Hepatocyte (in vitro differentiated cells): Measurements from ENCODE around the gene RCBTB1. TPM values are rescaled to one million over a fixed set of nuclear protein-coding genes. Genes with fewer than 3 reads are reported as not detected.

ENCODE experiments used
- DNase-seq: peaks from one replicate; pipeline ENCODE4 v3.0.0-alpha.2; 2016; ENCODE audit warnings: low spot score
- H2AFZ ChIP-seq: fragments of 200-600 bp; sonication (generic); 2 replicates; pipeline ENCODE4 v1.6.0; 2016; ENCODE audit warnings: antibody characterized with exemption, mild to moderate bottlenecking
- H3K27ac ChIP-seq: fragments of 200-600 bp; sonication (generic); 2 replicates; pipeline ENCODE4 v1.5.1; 2016; ENCODE audit warnings: mild to moderate bottlenecking
- H3K27me3 ChIP-seq: fragments of 200-600 bp; sonication (generic); 2 replicates; pipeline ENCODE4 v1.6.1; 2016
- H3K36me3 ChIP-seq: fragments of 200-600 bp; sonication (generic); replicated peaks from 2 replicates; pipeline ENCODE4 v1.5.1; 2016; ENCODE audit warnings: low read depth; ENCODE audit not compliant: insufficient read depth
- H3K4me1 ChIP-seq: fragments of 200-600 bp; sonication (generic); 2 replicates; pipeline ENCODE4 v1.5.1; 2016; ENCODE audit warnings: mild to moderate bottlenecking, moderate library complexity; ENCODE audit not compliant: insufficient read depth
- H3K4me2 ChIP-seq: fragments of 200-600 bp; sonication (generic); 2 replicates; pipeline ENCODE4 v1.6.0; 2016
- H3K4me3 ChIP-seq: fragments of 200-600 bp; sonication (generic); 2 replicates; pipeline ENCODE4 v1.5.1; 2016; ENCODE audit warnings: mild to moderate bottlenecking
- H3K79me2 ChIP-seq: fragments of 200-600 bp; sonication (generic); 2 replicates; pipeline ENCODE4 v1.6.0; 2017; ENCODE audit warnings: mild to moderate bottlenecking
- H3K9me2 ChIP-seq: fragments of 200-600 bp; sonication (generic); replicated peaks from 2 replicates; pipeline ENCODE4 v1.6.0; 2017; ENCODE audit warnings: mild to moderate bottlenecking; ENCODE audit not compliant: insufficient read depth
- H3K9me3 ChIP-seq: fragments of 200-600 bp; sonication (generic); 2 replicates; pipeline ENCODE4 v1.5.1; 2016; ENCODE audit warnings: low read depth, mild to moderate bottlenecking
- H4K20me1 ChIP-seq: fragments of 200-600 bp; sonication (generic); 2 replicates; pipeline ENCODE4 v1.6.0; 2016; ENCODE audit warnings: mild to moderate bottlenecking; ENCODE audit not compliant: insufficient read depth, poor library complexity, severe bottlenecking
- CTCF ChIP-seq: fragments of 200-600 bp; sonication (generic); IDR thresholded peaks from 2 replicates; pipeline ENCODE4 v1.5.1; 2016; ENCODE audit warnings: antibody characterized with exemption, mild to moderate bottlenecking; ENCODE audit not compliant: poor library complexity
- EZH2 ChIP-seq: fragments of 200-600 bp; sonication (generic); IDR thresholded peaks from 2 replicates; pipeline ENCODE4 v1.6.1; 2016; ENCODE audit warnings: antibody characterized with exemption, mild to moderate bottlenecking, borderline replicate concordance
- EZH2phosphoT487 ChIP-seq: fragments of 200-600 bp; sonication (generic); IDR thresholded peaks from one replicate; pipeline ENCODE4 v1.6.1; 2018; ENCODE audit warnings: antibody characterized with exemption, mild to moderate bottlenecking, low read depth, moderate library complexity; ENCODE audit not compliant: unreplicated experiment, severe bottlenecking
- WGBS: methylation state at CpG from one replicate; pipeline ENCODE4 v1.1.6; 2016; ENCODE audit warnings: low lambda C conversion rate; ENCODE audit errors: missing lambda C conversion rate; 5-methylcytosine and 5-hydroxymethylcytosine counted together
- polyA plus RNA-seq: library from polyadenylated mRNA; unstranded; fragments of >200 nt; fragmentation: Nextera tagmentation; extraction: Ambion mirVana; gene quantifications from 2 replicates; pipeline ENCODE4 v1.2.1, GENCODE V29; 2016
- total RNA-seq: library from RNA; depleted of rRNA; stranded (reverse); fragments of >200 nt; gene quantifications from 2 replicates; pipeline ENCODE4 v1.2.3, GENCODE V29; 2014

The RCBTB1 gene
- total and polyA plus RNA-seq, 2 experiments from 2014 or later: 14.6 to 25.1 TPM

GRCh38 chr13:49630580-49630979 lies 45.2 kb upstream of the RCBTB1 start:
- no peaks in the 10 kb centered on the region for H3K79me2 ChIP-seq
- H2AFZ ChIP-seq: no peak overlapping the region
- no peaks in the 10 kb centered on the region for H3K9me2 ChIP-seq
- no peak for TF ChIP-seq EZH2phosphoT487
- no peak for TF ChIP-seq CTCF
- TF ChIP-seq EZH2: no peak
- 90% methylated on average over 16 of the region's 16 CpGs for WGBS
- no peak overlapping the region for H3K27ac ChIP-seq
- no peak overlapping the region for H3K4me3 ChIP-seq
- H4K20me1 ChIP-seq: no peaks in the 10 kb centered on the region
- no peaks in the 10 kb centered on the region for H3K36me3 ChIP-seq
- H3K4me1 ChIP-seq: peaks cover 3% of the 10 kb centered on the region
- no peaks in the 10 kb centered on the region for H3K9me3 ChIP-seq
- no peaks in the 10 kb centered on the region for H3K27me3 ChIP-seq
- H3K4me2 ChIP-seq: no peak overlapping the region
- DNase-seq: no peak

- 75% methylated on average over 4 of the region's 4 CpGs for WGBS
- Histone ChIP-seq H3K9me2 (no peaks in the 10 kb centered on the region), H3K79me2 (no peaks in the 10 kb centered on the region), H3K36me3 (no peaks in the 10 kb centered on the region), H2AFZ (no peak overlapping the region), H3K4me3 (no peak overlapping the region), H3K4me2 (no peak overlapping the region), H3K27me3 (no peaks in the 10 kb centered on the region), H3K4me1 (peaks cover 6% of the 10 kb centered on the region), H4K20me1 (no peaks in the 10 kb centered on the region), H3K9me3 (no peaks in the 10 kb centered on the region), H3K27ac (no peak overlapping the region)
- TF ChIP-seq EZH2 (no peak), CTCF (no peak), EZH2phosphoT487 (no peak)
- no peak for DNase-seq
These were observed 44.6 kb upstream of the RCBTB1 start for GRCh38 chr13:49629947-49630346.

GRCh38 chr13:49629196-49629938 lies 44.0 kb upstream of the RCBTB1 start:
- WGBS: 80% methylated on average over 8 of the region's 8 CpGs
- Histone ChIP-seq H3K9me3 (no peaks in the 10 kb centered on the region), H2AFZ (no peak overlapping the region), H3K79me2 (no peaks in the 10 kb centered on the region), H3K27me3 (no peaks in the 10 kb centered on the region), H3K4me2 (no peak overlapping the region), H3K27ac (no peak overlapping the region), H4K20me1 (no peaks in the 10 kb centered on the region), H3K4me3 (no peak overlapping the region), H3K4me1 (peaks cover 6% of the 10 kb centered on the region), H3K36me3 (no peaks in the 10 kb centered on the region), H3K9me2 (no peaks in the 10 kb centered on the region)
- no peak for DNase-seq
- TF ChIP-seq EZH2phosphoT487 (no peak), CTCF (no peak), EZH2 (no peak)
